ENCODE data around the gene CHD1L.

The CHD1L gene

DNA sequence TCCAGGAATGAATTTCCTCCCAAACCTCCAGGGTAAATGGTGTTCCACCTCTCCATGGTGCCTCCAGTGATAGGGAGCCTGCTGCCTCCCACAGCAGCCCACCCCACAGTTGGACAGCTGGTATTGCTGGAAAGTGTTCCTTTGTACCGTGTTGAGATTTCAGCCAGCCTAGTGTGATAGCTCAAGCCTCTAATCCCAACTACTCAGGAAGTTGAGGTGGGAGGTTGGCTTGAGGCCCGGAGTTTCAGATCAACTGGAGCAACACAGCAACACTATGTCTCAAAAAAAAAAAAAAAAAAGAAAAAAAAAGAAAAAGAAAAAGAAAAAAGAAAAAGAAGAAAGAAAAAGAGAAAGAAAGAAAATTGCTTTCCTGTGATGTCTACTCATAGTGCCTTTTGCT, 96.1 kb downstream of the CHD1L start:
- Histone ChIP-seq H3K79me2 (no peaks in the 10 kb centered on the region), H3K36me3 (ENCODE audit: control insufficient read depth, insufficient read depth, low read length) (no peaks in the 10 kb centered on the region), H3K27ac (no peak overlapping the region), H3K4me3 (ENCODE audit: low read depth, low read length) (no peak overlapping the region), H2AFZ (no peak overlapping the region), H3K9ac (no peak overlapping the region), H3K9me3 (ENCODE audit: control insufficient read depth, low read length) (no peaks in the 10 kb centered on the region), H3K27me3 (ENCODE audit: control insufficient read depth, insufficient read depth, low read length) (no peaks in the 10 kb centered on the region), H3K4me2 (ENCODE audit: low read length) (no peak overlapping the region), H3K4me1 (no peaks in the 10 kb centered on the region)
- TF ChIP-seq, protein P1, sequence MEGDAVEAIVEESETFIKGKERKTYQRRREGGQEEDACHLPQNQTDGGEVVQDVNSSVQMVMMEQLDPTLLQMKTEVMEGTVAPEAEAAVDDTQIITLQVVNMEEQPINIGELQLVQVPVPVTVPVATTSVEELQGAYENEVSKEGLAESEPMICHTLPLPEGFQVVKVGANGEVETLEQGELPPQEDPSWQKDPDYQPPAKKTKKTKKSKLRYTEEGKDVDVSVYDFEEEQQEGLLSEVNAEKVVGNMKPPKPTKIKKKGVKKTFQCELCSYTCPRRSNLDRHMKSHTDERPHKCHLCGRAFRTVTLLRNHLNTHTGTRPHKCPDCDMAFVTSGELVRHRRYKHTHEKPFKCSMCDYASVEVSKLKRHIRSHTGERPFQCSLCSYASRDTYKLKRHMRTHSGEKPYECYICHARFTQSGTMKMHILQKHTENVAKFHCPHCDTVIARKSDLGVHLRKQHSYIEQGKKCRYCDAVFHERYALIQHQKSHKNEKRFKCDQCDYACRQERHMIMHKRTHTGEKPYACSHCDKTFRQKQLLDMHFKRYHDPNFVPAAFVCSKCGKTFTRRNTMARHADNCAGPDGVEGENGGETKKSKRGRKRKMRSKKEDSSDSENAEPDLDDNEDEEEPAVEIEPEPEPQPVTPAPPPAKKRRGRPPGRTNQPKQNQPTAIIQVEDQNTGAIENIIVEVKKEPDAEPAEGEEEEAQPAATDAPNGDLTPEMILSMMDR (IDR thresholded peaks at IDR 0.05), result no peak

DNA sequence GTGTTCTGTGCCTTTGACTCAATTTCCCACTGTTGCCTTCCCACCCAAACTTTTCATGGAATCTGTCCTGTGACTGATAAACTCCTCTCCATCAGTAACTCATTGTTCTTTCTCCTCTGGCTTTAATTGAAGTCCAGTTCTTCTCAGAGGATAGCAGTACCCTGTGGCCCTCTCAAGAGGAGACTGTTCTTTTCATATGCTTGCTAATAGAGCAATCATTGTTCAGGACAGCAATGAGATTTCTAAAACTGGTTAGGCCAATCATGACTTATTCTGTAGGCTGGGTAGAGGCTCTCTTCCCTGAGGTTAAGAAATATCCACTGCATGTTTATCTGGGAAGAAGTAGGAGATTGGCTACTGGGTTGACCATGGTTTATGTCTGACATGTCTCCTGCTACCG, 98.8 kb downstream of the CHD1L start:
- TF ChIP-seq, protein P1 (IDR thresholded peaks at IDR 0.05), result no peak
- Histone ChIP-seq H3K9ac (no peak overlapping the region), H3K4me1 (no peaks in the 10 kb centered on the region), H3K4me3 (ENCODE audit: low read depth, low read length) (no peak overlapping the region), H3K4me2 (ENCODE audit: low read length) (no peak overlapping the region), H3K27ac (no peak overlapping the region), H2AFZ (no peak overlapping the region), H3K27me3 (ENCODE audit: control insufficient read depth, insufficient read depth, low read length) (no peaks in the 10 kb centered on the region), H3K79me2 (no peaks in the 10 kb centered on the region), H3K9me3 (ENCODE audit: control insufficient read depth, low read length) (no peaks in the 10 kb centered on the region), H3K36me3 (ENCODE audit: control insufficient read depth, insufficient read depth, low read length) (no peaks in the 10 kb centered on the region)
